Measurements from ENCODE around the gene CREBL2.
A peak's percentile ranks its signal among the peaks of the same experiment; 100 is the strongest.

CREBL2 gene

GRCh38 chr12:12683136-12683697 is 71.5 kb downstream of the CREBL2 start:
- no peak for DNase-seq

GRCh38 chr12:12683725-12684124 is 72.0 kb downstream of the CREBL2 start:
- no peak for DNase-seq

- peak; percentile 89 for DNase-seq
Measured at GRCh38 chr12:12684375-12685106, 72.9 kb downstream of the CREBL2 start.

GRCh38 chr12:12685305-12685704 is 73.6 kb downstream of the CREBL2 start:
- DNase-seq: peak; percentile 17

- DNase-seq: no peak
Measured at GRCh38 chr12:12686472-12686871, 74.8 kb downstream of the CREBL2 start.

- no peak for DNase-seq
Measured at GRCh38 chr12:12686925-12687324, 75.2 kb downstream of the CREBL2 start.

GRCh38 chr12:12689647-12690300 is 78.1 kb downstream of the CREBL2 start:
- no peak for DNase-seq

GRCh38 chr12:12691549-12691948 is 79.9 kb downstream of the CREBL2 start:
- DNase-seq: no peak

GRCh38 chr12:12693111-12693671 is 81.5 kb downstream of the CREBL2 start:
- DNase-seq: no peak

All from NCI-H187 treated with DMSO at 0.1 percent for 48 hours (cell line).